Mammary epithelial cell (primary cell): ENCODE results near the gene TMEM131L.

Experiments used
- EZH2 ChIP-seq: IDR thresholded peaks from 2 replicates; pipeline ENCODE4 v1.6.1; 2012; ENCODE audit warnings: low read length, inconsistent platforms, borderline replicate concordance
- TF ChIP-seq, protein P1 (sequence below), 2 donors: IDR thresholded peaks in 1 of 2; conservative IDR thresholded peaks in 1 of 2; 2 replicates each; pipeline ENCODE4 v1.5.1; 2011 to 2012; ENCODE audit warnings: inconsistent platforms in 2 of 2, low read length in 2 of 2, mild to moderate bottlenecking in 2 of 2, control low read depth in 1 of 2, low read depth in 1 of 2; ENCODE audit not compliant: insufficient read depth in 1 of 2; ENCODE audit errors: extremely low read depth in 1 of 2

GRCh38 chr4:153603258-153603657, 137.1 kb downstream of the TMEM131L start:
- TF ChIP-seq, protein P1, sequence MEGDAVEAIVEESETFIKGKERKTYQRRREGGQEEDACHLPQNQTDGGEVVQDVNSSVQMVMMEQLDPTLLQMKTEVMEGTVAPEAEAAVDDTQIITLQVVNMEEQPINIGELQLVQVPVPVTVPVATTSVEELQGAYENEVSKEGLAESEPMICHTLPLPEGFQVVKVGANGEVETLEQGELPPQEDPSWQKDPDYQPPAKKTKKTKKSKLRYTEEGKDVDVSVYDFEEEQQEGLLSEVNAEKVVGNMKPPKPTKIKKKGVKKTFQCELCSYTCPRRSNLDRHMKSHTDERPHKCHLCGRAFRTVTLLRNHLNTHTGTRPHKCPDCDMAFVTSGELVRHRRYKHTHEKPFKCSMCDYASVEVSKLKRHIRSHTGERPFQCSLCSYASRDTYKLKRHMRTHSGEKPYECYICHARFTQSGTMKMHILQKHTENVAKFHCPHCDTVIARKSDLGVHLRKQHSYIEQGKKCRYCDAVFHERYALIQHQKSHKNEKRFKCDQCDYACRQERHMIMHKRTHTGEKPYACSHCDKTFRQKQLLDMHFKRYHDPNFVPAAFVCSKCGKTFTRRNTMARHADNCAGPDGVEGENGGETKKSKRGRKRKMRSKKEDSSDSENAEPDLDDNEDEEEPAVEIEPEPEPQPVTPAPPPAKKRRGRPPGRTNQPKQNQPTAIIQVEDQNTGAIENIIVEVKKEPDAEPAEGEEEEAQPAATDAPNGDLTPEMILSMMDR (conservative IDR thresholded peaks at IDR 0.05 in 1 of 2, IDR thresholded peaks at IDR 0.05 in 1 of 2; ENCODE audit: extremely low read depth in 1 of 2, insufficient read depth in 1 of 2, low read depth in 1 of 2, low read length in 2 of 2), result no peak
- TF ChIP-seq EZH2, result no peak
